OCI-LY3 (cell line): ENCODE measurements around the gene CNTNAP2.

Source experiments
- H2AFZ ChIP-seq: fragments of 200-600, 300-600 bp; shearing (Covaris generic); 2 replicates; pipeline ENCODE4 v1.6.0; 2014; ENCODE audit warnings: antibody characterized with exemption, low read depth, low read length
- H3K27ac ChIP-seq: fragments of 200-600, 300-600 bp; sonication (generic); 2 replicates; pipeline ENCODE4 v1.5.1; 2014; ENCODE audit warnings: mild to moderate bottlenecking, low read length, moderate library complexity, mixed read lengths
- H3K27me3 ChIP-seq: fragments of 200-600, 300-600 bp; sonication (generic); 2 replicates; pipeline ENCODE4 v1.6.1; 2014; ENCODE audit warnings: low read depth, low read length, mixed read lengths
- H3K36me3 ChIP-seq: fragments of 200-600, 300-600 bp; sonication (generic); replicated peaks from 2 replicates; pipeline ENCODE3; 2014; ENCODE audit warnings: low read depth, low read length, mixed read lengths
- H3K4me1 ChIP-seq: fragments of 300-600, 200-600 bp; sonication (generic); 2 replicates; pipeline ENCODE4 v1.6.1; 2014; ENCODE audit warnings: low read length, mixed read lengths
- H3K4me2 ChIP-seq: fragments of 200-600, 300-600 bp; sonication (generic); 2 replicates; pipeline ENCODE4 v1.6.1; 2014; ENCODE audit warnings: low read length, mixed read lengths
- H3K4me3 ChIP-seq: fragments of 300-600, 200-600 bp; sonication (generic); 2 replicates; pipeline ENCODE4 v1.5.1; 2014; ENCODE audit warnings: antibody characterized with exemption, mild to moderate bottlenecking, low read length, moderate library complexity
- H3K79me2 ChIP-seq: fragments of 300-600, 200-600 bp; shearing (Covaris generic); 2 replicates; pipeline ENCODE4 v1.6.1; 2014; ENCODE audit warnings: mild to moderate bottlenecking, low read length, mixed read lengths
- H3K9ac ChIP-seq: fragments of 300-600, 200-600 bp; shearing (Covaris generic); 2 replicates; pipeline ENCODE4 v1.6.0; 2014; ENCODE audit warnings: mild to moderate bottlenecking, low read length, moderate library complexity
- H3K9me3 ChIP-seq: fragments of 200-600, 300-600 bp; shearing (Covaris generic); 2 replicates; pipeline ENCODE4 v1.6.1; 2014; ENCODE audit warnings: low read length, mixed read lengths; ENCODE audit not compliant: insufficient read depth
- H4K20me1 ChIP-seq: fragments of 200-600, 300-600 bp; sonication (generic); 2 replicates; pipeline ENCODE4 v1.6.1; 2016; ENCODE audit warnings: low read length, mixed read lengths; ENCODE audit not compliant: insufficient read depth
- CTCF ChIP-seq: fragments of 200-600, 300-600 bp; sonication (generic); IDR thresholded peaks from 2 replicates; pipeline ENCODE4 v1.5.1; 2014; ENCODE audit warnings: antibody characterized with exemption, low read length, low read depth
- EZH2phosphoT487 ChIP-seq: fragments of 200-600 bp; shearing (Covaris generic); IDR thresholded peaks from 2 replicates; pipeline ENCODE4 v1.6.1; 2018; ENCODE audit warnings: antibody characterized with exemption, mixed run types, low read depth

The CNTNAP2 gene

DNA sequence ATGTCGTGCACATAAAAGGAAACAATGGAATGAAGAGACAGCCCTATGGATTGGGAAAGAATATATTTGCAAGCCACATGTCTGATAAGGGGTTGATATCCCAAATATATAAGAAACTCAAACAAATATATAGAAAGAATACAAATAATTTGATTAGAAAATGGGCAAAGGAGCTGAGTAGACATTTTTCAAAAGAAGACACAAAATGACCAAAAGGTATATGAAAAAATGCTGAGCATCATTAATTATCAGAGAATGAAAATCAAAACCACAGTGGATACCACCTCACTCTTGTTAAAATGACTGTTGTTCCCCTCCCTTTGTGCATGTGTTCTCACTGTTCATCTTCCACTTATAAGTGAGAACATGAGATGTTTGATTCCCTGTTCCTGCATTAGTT, 175.3 kb downstream of the CNTNAP2 start:
- no peaks in the 10 kb centered on the region for H3K4me1 ChIP-seq
- no peaks in the 10 kb centered on the region for H3K36me3 ChIP-seq
- no peaks in the 10 kb centered on the region for H3K27me3 ChIP-seq
- H3K4me2 ChIP-seq, result no peak overlapping the region
- no peak overlapping the region for H3K27ac ChIP-seq
- H3K9ac ChIP-seq, result no peak overlapping the region
- H2AFZ ChIP-seq, result no peak overlapping the region
- H3K9me3 ChIP-seq, result no peaks in the 10 kb centered on the region
- TF ChIP-seq CTCF, result no peak
- TF ChIP-seq EZH2phosphoT487, result no peak
- no peak overlapping the region for H3K4me3 ChIP-seq
- H3K79me2 ChIP-seq, result no peaks in the 10 kb centered on the region
- no peaks in the 10 kb centered on the region for H4K20me1 ChIP-seq

GRCh38 chr7:146296028-146296427, 179.4 kb downstream of the CNTNAP2 start:
- TF ChIP-seq EZH2phosphoT487 (no peak), CTCF (no peak)
- Histone ChIP-seq H3K4me1 (no peaks in the 10 kb centered on the region), H3K27me3 (no peaks in the 10 kb centered on the region), H3K36me3 (no peaks in the 10 kb centered on the region), H3K79me2 (no peaks in the 10 kb centered on the region), H3K9ac (no peak overlapping the region), H3K4me2 (no peak overlapping the region), H3K4me3 (no peak overlapping the region), H2AFZ (no peak overlapping the region), H3K27ac (no peak overlapping the region), H3K9me3 (no peaks in the 10 kb centered on the region), H4K20me1 (no peaks in the 10 kb centered on the region)

DNA sequence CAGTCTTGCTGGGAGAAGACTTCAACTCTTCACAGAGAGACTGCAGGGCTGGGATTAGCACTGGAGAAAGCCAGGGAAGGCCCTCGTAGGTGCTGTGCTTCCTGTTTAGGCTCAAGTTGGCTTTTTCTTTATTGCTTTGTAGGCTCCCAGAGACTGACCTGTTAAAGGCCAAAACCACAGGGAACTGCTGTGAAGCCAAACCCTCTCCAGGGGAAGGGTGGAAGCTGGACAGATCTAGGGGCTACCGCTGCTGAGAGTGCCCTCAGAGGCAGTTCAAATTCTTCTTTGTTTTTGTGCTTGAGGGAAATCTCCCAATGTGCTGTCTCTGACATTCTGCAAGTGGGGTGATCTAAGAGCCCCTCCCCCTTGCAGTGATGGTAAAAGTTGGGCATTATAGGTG, 198.4 kb downstream of the CNTNAP2 start:
- H3K27ac ChIP-seq, result no peak overlapping the region
- TF ChIP-seq CTCF (no peak), EZH2phosphoT487 (no peak)
- H2AFZ ChIP-seq, result no peak overlapping the region
- H3K79me2 ChIP-seq, result no peaks in the 10 kb centered on the region
- H3K27me3 ChIP-seq, result no peaks in the 10 kb centered on the region
- H3K4me1 ChIP-seq, result no peaks in the 10 kb centered on the region
- no peak overlapping the region for H3K4me2 ChIP-seq
- H3K36me3 ChIP-seq, result no peaks in the 10 kb centered on the region
- H4K20me1 ChIP-seq, result no peaks in the 10 kb centered on the region
- no peak overlapping the region for H3K9ac ChIP-seq
- no peak overlapping the region for H3K4me3 ChIP-seq
- no peaks in the 10 kb centered on the region for H3K9me3 ChIP-seq

DNA sequence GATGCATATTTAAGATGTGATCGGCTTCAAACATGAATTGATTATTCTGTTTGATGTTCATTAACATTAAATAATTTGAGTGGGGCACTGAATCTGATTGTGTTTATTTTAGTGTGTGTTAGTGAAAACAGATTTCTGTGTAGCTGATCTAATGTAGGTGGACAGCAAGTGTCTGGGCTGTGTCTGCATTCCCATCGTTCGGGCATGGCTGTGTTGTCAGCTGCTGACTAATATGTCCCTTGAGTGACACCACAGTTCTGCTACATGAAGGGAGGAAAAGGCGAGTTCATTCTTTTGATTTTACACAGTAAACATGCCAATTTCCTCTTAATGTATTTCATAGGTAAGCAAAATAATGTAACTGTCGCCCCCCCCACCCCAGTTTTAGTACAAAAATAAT, 203.0 kb downstream of the CNTNAP2 start:
- Histone ChIP-seq H3K4me3 (no peak overlapping the region), H2AFZ (no peak overlapping the region), H3K9ac (no peak overlapping the region), H3K27ac (no peak overlapping the region), H3K79me2 (no peaks in the 10 kb centered on the region), H3K4me2 (no peak overlapping the region), H3K9me3 (no peaks in the 10 kb centered on the region), H3K27me3 (no peaks in the 10 kb centered on the region), H3K36me3 (no peaks in the 10 kb centered on the region), H3K4me1 (no peaks in the 10 kb centered on the region), H4K20me1 (no peaks in the 10 kb centered on the region)
- TF ChIP-seq EZH2phosphoT487 (no peak), CTCF (no peak)
